Progenitor cell of endocrine pancreas (in vitro differentiated cells): ENCODE measurements around the gene PPP6R3. TPM values are rescaled to one million over a fixed set of nuclear protein-coding genes. Genes with fewer than 3 reads are reported as not detected.

Source experiments
- DNase-seq: peaks from one replicate; pipeline ENCODE4 v3.0.0; 2021; ENCODE audit warnings: low spot score; ENCODE audit not compliant: unreplicated experiment
- H3K27ac Mint-ChIP-seq: 2 replicates; pipeline ENCODE4 v1.8.0; 2021; ENCODE audit warnings: mild to moderate bottlenecking, moderate library complexity, mixed read lengths
- H3K27me3 Mint-ChIP-seq: 2 replicates; pipeline ENCODE4 v1.8.0; 2021; ENCODE audit warnings: mixed read lengths
- H3K36me3 Mint-ChIP-seq: 2 replicates; pipeline ENCODE4 v1.8.0; 2022; ENCODE audit warnings: mixed read lengths; ENCODE audit not compliant: insufficient read depth
- H3K4me1 Mint-ChIP-seq: 2 replicates; pipeline ENCODE4 v1.8.0; 2021; ENCODE audit warnings: low read depth, mixed read lengths
- H3K4me3 Mint-ChIP-seq: 2 replicates; pipeline ENCODE4 v1.8.0; 2021; ENCODE audit warnings: low read depth, mild to moderate bottlenecking, moderate library complexity, mixed read lengths
- H3K9me3 Mint-ChIP-seq: 2 replicates; pipeline ENCODE4 v1.8.0; 2021; ENCODE audit warnings: low read depth, mixed read lengths
- total RNA-seq: library from RNA; stranded (reverse); gene quantifications from 2 replicates; pipeline ENCODE4 v1.2.1, GENCODE V29; 2021
- TF ChIP-seq, protein P1 (sequence below): fragments of 200-600 bp; sonication (generic); IDR thresholded peaks from one replicate; pipeline ENCODE4 v1.5.0; 2021; ENCODE audit warnings: antibody characterized with exemption, mild to moderate bottlenecking; ENCODE audit not compliant: unreplicated experiment

Gene PPP6R3
- total RNA-seq, 1 donor from 2014 or later, result 124 TPM

DNA sequence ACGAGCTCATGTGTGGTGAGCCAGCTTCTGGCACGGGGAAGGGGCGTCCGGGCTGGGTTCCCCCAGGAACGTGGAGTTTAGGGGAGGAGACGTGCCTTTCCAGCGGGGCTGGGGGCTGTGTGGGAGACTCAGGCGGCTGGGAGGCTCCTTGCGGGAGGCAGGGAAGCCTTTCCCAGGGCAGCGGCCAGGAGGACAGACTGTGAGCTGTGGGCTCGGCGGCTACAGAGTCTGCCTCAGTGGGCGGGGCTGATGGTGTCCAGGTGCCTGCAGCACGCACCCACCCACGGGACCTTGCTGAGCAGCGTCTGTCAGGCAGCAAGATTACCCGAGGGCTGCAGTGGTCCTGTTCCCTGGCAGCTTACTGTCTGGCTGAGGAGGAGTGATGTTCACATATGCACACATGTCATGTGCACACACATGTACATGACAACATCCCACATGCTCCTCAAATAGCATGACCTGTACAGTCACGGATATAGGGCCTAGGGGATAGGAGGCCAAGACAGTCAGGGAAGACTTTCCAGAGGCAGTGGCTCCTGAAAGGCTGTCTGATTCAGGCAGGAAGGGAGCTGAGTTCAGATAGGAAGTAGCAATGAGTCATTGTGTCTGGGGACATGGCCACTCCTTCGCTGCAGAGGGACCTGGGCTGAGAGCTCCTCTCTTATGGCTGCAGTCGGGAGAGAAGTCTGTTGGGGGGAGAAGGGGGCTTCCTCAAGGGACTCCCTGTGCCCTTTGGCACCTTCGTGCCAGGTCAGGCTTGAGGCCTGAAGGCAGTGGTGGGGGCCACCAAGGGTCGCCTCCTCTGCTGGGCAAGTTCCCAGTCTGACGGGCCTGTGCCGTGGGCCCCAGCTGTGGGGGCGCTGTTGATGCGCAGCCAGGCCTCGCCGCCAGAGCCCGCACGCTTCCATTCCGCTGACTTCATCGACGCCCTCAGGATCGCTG, 23.3 kb upstream of the PPP6R3 start:
- H3K36me3 Mint-ChIP-seq, result peaks cover 15% of the 10 kb centered on the region
- TF ChIP-seq, protein P1, sequence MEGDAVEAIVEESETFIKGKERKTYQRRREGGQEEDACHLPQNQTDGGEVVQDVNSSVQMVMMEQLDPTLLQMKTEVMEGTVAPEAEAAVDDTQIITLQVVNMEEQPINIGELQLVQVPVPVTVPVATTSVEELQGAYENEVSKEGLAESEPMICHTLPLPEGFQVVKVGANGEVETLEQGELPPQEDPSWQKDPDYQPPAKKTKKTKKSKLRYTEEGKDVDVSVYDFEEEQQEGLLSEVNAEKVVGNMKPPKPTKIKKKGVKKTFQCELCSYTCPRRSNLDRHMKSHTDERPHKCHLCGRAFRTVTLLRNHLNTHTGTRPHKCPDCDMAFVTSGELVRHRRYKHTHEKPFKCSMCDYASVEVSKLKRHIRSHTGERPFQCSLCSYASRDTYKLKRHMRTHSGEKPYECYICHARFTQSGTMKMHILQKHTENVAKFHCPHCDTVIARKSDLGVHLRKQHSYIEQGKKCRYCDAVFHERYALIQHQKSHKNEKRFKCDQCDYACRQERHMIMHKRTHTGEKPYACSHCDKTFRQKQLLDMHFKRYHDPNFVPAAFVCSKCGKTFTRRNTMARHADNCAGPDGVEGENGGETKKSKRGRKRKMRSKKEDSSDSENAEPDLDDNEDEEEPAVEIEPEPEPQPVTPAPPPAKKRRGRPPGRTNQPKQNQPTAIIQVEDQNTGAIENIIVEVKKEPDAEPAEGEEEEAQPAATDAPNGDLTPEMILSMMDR, result no peak
- no peak overlapping the region for H3K27ac Mint-ChIP-seq
- H3K4me3 Mint-ChIP-seq, result no peak overlapping the region
- DNase-seq, result no peak
- H3K9me3 Mint-ChIP-seq, result no peaks in the 10 kb centered on the region
- no peaks in the 10 kb centered on the region for H3K27me3 Mint-ChIP-seq
- H3K4me1 Mint-ChIP-seq, result no peaks in the 10 kb centered on the region

DNA sequence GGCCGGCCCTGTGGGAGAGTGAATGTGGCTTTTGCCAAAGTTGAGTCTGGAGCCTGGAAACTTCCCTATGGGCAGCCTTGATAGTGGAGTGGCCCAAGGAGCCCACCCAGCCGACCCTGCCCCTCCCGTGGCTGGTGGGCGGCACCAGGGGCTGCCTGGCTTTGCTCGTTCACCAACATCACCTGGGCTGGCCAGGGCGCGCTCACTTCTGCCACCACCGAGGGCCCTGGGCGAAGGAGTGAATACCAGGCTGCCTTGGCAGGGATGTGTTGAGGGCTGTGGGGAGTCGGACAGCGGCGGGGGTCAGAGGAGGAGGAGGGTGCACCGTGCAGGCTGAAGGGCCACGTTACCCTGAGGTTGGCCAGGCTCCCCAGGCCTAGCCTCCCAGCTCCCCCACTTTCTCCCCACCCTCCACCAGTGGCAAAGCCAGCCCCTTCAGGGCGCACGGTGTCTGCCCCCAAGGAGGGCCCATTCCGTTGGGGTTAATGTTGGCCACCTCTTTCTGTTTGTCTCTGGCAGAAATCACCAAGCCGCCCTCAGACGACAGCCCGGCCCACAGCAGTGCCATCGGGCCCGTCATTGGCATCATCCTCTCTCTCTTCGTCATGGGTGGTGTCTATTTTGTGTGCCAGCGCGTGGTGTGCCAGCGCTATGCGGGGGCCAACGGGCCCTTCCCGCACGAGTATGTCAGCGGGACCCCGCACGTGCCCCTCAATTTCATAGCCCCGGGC, 22.5 kb upstream of the PPP6R3 start:
- H3K4me1 Mint-ChIP-seq, result no peaks in the 10 kb centered on the region
- TF ChIP-seq, protein P1, result no peak
- no peaks in the 10 kb centered on the region for H3K9me3 Mint-ChIP-seq
- no peak for DNase-seq
- no peak overlapping the region for H3K27ac Mint-ChIP-seq
- H3K4me3 Mint-ChIP-seq, result no peak overlapping the region
- no peaks in the 10 kb centered on the region for H3K27me3 Mint-ChIP-seq
- H3K36me3 Mint-ChIP-seq, result peaks cover 18% of the 10 kb centered on the region

DNA sequence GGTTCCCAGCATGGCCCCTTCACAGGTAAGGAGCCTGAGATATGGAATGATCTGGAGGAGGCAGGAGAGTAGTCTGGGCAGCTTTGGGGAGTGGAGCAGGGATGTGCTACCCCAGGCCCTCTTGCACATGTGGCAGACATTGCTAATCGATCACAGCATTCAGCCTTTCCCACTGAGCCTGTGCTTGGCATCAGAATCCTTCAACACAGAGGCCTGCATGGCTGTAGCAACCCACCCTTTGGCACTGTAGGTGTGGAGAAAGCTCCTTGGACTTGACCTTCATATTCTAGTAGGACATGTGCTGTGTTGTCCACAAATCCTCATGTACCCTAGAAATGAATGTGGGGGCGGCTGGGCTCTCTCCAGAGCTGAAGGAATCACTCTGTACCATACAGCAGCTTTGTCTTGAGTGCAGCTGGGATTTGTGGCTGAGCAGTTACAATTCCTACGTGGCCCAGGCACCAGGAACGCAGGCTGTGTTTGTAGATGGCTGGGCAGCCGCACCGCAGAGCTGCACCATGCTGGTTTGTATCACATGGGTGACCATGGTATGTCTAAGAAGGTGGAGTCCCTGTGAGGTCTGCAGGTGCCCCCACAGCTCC, 21.8 kb upstream of the PPP6R3 start:
- H3K27me3 Mint-ChIP-seq, result no peaks in the 10 kb centered on the region
- peaks cover 18% of the 10 kb centered on the region for H3K36me3 Mint-ChIP-seq
- DNase-seq, result no peak
- TF ChIP-seq, protein P1, result no peak
- no peaks in the 10 kb centered on the region for H3K4me1 Mint-ChIP-seq
- H3K9me3 Mint-ChIP-seq, result no peaks in the 10 kb centered on the region
- H3K27ac Mint-ChIP-seq, result no peak overlapping the region
- no peak overlapping the region for H3K4me3 Mint-ChIP-seq

DNA sequence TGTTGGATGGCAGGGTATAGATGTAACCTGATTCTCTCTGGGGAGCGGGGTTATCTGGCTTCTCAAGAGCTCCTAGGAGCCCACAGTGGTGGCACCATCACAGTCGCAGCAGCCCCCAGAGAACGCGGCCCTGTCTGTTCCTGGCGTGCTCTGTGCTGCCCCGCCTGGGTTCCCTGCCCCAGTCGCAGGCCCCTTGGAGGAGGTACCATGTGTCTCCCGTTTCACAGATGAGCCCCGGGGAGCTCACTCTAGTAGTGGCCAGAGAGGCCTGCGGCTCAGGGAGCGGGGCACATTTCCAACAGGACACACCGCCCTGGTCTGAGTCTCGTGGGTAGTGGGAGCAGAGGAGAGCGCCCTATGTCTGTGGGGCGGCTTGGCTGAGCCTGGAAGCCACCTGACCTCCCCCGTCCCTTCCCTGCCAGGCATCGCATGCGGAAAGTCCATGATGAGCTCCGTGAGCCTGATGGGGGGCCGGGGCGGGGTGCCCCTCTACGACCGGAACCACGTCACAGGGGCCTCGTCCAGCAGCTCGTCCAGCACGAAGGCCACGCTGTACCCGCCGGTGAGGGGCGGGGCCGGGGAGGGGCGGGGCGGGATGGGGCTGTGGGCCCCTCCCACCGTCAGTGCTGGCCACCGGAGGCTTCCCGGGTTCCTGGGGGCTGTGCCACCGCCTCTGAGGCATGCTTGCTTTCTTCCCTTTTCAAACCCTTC, 21.0 kb upstream of the PPP6R3 start:
- H3K27ac Mint-ChIP-seq, result no peak overlapping the region

More for the DNA sequence above, 21.0 kb upstream of the PPP6R3 start:
- no peak for DNase-seq
- no peak overlapping the region for H3K4me3 Mint-ChIP-seq
- H3K4me1 Mint-ChIP-seq, result no peaks in the 10 kb centered on the region
- peaks cover 20% of the 10 kb centered on the region for H3K36me3 Mint-ChIP-seq
- no peaks in the 10 kb centered on the region for H3K27me3 Mint-ChIP-seq
- no peaks in the 10 kb centered on the region for H3K9me3 Mint-ChIP-seq
- TF ChIP-seq, protein P1, result no peak
